Neural cell (in vitro differentiated cells): Measurements from ENCODE around the gene UMAD1. TPM values are rescaled to one million over a fixed set of nuclear protein-coding genes. Genes with fewer than 3 reads are reported as not detected.

Experiments
- H2AFZ ChIP-seq: fragments of 200-600, 300-800 bp; sonication (generic), shearing (Covaris generic); 2 replicates; pipeline ENCODE4 v1.6.0; 2014; ENCODE audit warnings: low read depth, mild to moderate bottlenecking, antibody characterized with exemption, low read length, moderate library complexity
- H3F3A ChIP-seq: fragments of 200-600 bp; shearing (Covaris generic); 2 replicates; pipeline ENCODE4 v1.6.1; 2016; ENCODE audit warnings: mild to moderate bottlenecking, moderate library complexity, mixed read lengths, antibody characterized with exemption, low read length; ENCODE audit not compliant: insufficient read depth, poor library complexity, severe bottlenecking
- H3K27ac ChIP-seq: fragments of 200-600, 300-800 bp; sonication (generic), shearing (Covaris generic); 2 replicates; pipeline ENCODE4 v1.5.1; 2014; ENCODE audit warnings: mild to moderate bottlenecking, low read length, moderate library complexity
- H3K27me3 ChIP-seq: fragments of 300-800, 200-600 bp; sonication (generic), shearing (Covaris generic); 2 replicates; pipeline ENCODE4 v1.6.0; 2014; ENCODE audit warnings: mild to moderate bottlenecking, low read depth, low read length, moderate library complexity; ENCODE audit not compliant: insufficient read depth
- H3K36me3 ChIP-seq: fragments of 300-800, 200-600 bp; sonication (generic), shearing (Covaris generic); 2 replicates; pipeline ENCODE4 v1.5.1; 2014; ENCODE audit warnings: mild to moderate bottlenecking, antibody characterized with exemption, low read length, moderate library complexity; ENCODE audit not compliant: insufficient read depth
- H3K4me2 ChIP-seq: fragments of 300-800, 200-600 bp; sonication (generic), shearing (Covaris generic); 2 replicates; pipeline ENCODE4 v1.6.0; 2014; ENCODE audit warnings: mild to moderate bottlenecking, low read length
- H3K4me3 ChIP-seq: fragments of 300-800, 200-600 bp; sonication (generic), shearing (Covaris generic); 2 replicates; pipeline ENCODE4 v1.5.1; 2014; ENCODE audit warnings: mild to moderate bottlenecking, low read length, moderate library complexity
- H3K79me2 ChIP-seq: fragments of 200-600 bp; shearing (Covaris generic); replicated peaks from 2 replicates; pipeline ENCODE4 v1.6.0; 2014; ENCODE audit warnings: mild to moderate bottlenecking, low read length, moderate library complexity; ENCODE audit not compliant: insufficient read depth
- H3K9ac ChIP-seq: fragments of 300-800, 200-600 bp; sonication (generic), shearing (Covaris generic); 2 replicates; pipeline ENCODE4 v1.6.1; 2016; ENCODE audit warnings: mild to moderate bottlenecking, low read length, mixed read lengths
- H3K9me2 ChIP-seq: fragments of 200-600 bp; shearing (Covaris generic); 2 replicates; pipeline ENCODE4 v1.6.1; 2016; ENCODE audit warnings: mild to moderate bottlenecking, low read length, mixed read lengths; ENCODE audit not compliant: insufficient read depth
- H3K9me3 ChIP-seq: fragments of 200-600, 300-800 bp; sonication (generic), shearing (Covaris generic); 2 replicates; pipeline ENCODE4 v1.6.1; 2016; ENCODE audit warnings: mild to moderate bottlenecking, mixed run types, low read length, moderate library complexity, mixed read lengths
- H4K20me1 ChIP-seq: fragments of 200-600 bp; shearing (Covaris generic); 2 replicates; pipeline ENCODE4 v1.6.1; 2016; ENCODE audit warnings: mild to moderate bottlenecking, mixed run types; ENCODE audit not compliant: insufficient read depth
- EP300 ChIP-seq: fragments of 450-650 bp; conservative IDR thresholded peaks from 2 replicates; pipeline ENCODE4 v1.6.1; 2014; ENCODE audit warnings: antibody characterized with exemption, mild to moderate bottlenecking, moderate library complexity; ENCODE audit not compliant: poor library complexity, severe bottlenecking
- EZH2 ChIP-seq: fragments of 200-600, 300-800 bp; shearing (Covaris generic), sonication (generic); IDR thresholded peaks from 2 replicates; pipeline ENCODE4 v1.6.1; 2014; ENCODE audit warnings: antibody characterized with exemption, low read length, borderline replicate concordance, mild to moderate bottlenecking; ENCODE audit not compliant: insufficient read depth, poor library complexity, severe bottlenecking
- MXI1 ChIP-seq: fragments of 450-650 bp; conservative IDR thresholded peaks from 2 replicates; pipeline ENCODE4 v1.6.1; 2014; ENCODE audit warnings: antibody characterized with exemption, mild to moderate bottlenecking; ENCODE audit not compliant: poor library complexity, severe bottlenecking
- POLR2AphosphoS5 ChIP-seq: IDR thresholded peaks from 2 replicates; pipeline ENCODE4 v1.6.1; 2012
- RAD21 ChIP-seq: fragments of 450-650 bp; conservative IDR thresholded peaks from 2 replicates; pipeline ENCODE4 v1.6.1; 2014; ENCODE audit warnings: antibody characterized with exemption, mild to moderate bottlenecking, moderate library complexity
- SMC3 ChIP-seq: fragments of 450-650 bp; conservative IDR thresholded peaks from 2 replicates; pipeline ENCODE4 v1.6.1; 2014; ENCODE audit warnings: antibody characterized with exemption, mild to moderate bottlenecking, moderate library complexity; ENCODE audit not compliant: poor library complexity
- TAF1 ChIP-seq: IDR thresholded peaks from 2 replicates; pipeline ENCODE4 v1.6.1; 2012; ENCODE audit warnings: low read depth
- polyA plus RNA-seq: library from polyadenylated mRNA; depleted of rRNA; stranded (reverse); fragments of >200 nt; gene quantifications from 2 replicates; pipeline ENCODE4 v1.2.3, GENCODE V29; 2014
- TF ChIP-seq, protein P1 (sequence below): fragments of 450-650 bp; IDR thresholded peaks from 2 replicates; pipeline ENCODE4 v1.5.1; 2014; ENCODE audit warnings: antibody characterized with exemption, mild to moderate bottlenecking, moderate library complexity; ENCODE audit not compliant: poor library complexity, severe bottlenecking
- TF ChIP-seq, protein P2 (sequence below): IDR thresholded peaks from 2 replicates; pipeline ENCODE4 v1.6.1; 2012; ENCODE audit warnings: borderline replicate concordance

The UMAD1 gene
- polyA plus RNA-seq, 1 donor from 2014 or later: 14.7 TPM

DNA sequence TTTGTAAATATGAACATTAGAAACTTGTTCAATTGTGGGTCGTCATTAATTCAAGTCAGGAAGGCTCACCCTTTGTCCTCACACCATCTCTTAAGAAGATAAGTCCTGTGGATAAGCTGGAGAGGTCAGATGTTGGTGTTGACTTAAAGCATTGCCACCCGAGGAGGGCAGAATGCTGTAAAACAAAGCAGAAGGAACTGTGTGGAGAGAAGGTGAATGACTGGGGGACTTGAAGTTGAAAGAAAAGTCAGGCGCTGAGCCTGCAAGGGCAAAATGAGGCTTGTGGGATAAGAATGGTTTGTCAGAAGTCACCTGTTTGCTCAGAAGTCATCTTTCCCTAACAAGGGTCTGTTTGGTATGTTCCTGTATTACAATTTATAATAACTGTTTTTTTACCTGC, 68.7 kb downstream of the UMAD1 start:
- Histone ChIP-seq H2AFZ (no peak overlapping the region), H3K27ac (no peak overlapping the region), H3K9me2 (no peaks in the 10 kb centered on the region), H3K9ac (no peak overlapping the region), H3K4me3 (no peak overlapping the region), H3K79me2 (no peaks in the 10 kb centered on the region), H3F3A (no peaks in the 10 kb centered on the region), H3K9me3 (no peaks in the 10 kb centered on the region), H3K36me3 (no peaks in the 10 kb centered on the region), H4K20me1 (no peaks in the 10 kb centered on the region), H3K4me2 (no peak overlapping the region), H3K27me3 (no peaks in the 10 kb centered on the region)
- TF ChIP-seq TAF1: no peak
- TF ChIP-seq EZH2: no peak
- TF ChIP-seq, protein P1, sequence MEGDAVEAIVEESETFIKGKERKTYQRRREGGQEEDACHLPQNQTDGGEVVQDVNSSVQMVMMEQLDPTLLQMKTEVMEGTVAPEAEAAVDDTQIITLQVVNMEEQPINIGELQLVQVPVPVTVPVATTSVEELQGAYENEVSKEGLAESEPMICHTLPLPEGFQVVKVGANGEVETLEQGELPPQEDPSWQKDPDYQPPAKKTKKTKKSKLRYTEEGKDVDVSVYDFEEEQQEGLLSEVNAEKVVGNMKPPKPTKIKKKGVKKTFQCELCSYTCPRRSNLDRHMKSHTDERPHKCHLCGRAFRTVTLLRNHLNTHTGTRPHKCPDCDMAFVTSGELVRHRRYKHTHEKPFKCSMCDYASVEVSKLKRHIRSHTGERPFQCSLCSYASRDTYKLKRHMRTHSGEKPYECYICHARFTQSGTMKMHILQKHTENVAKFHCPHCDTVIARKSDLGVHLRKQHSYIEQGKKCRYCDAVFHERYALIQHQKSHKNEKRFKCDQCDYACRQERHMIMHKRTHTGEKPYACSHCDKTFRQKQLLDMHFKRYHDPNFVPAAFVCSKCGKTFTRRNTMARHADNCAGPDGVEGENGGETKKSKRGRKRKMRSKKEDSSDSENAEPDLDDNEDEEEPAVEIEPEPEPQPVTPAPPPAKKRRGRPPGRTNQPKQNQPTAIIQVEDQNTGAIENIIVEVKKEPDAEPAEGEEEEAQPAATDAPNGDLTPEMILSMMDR: no peak
- TF ChIP-seq MXI1: no peak

DNA sequence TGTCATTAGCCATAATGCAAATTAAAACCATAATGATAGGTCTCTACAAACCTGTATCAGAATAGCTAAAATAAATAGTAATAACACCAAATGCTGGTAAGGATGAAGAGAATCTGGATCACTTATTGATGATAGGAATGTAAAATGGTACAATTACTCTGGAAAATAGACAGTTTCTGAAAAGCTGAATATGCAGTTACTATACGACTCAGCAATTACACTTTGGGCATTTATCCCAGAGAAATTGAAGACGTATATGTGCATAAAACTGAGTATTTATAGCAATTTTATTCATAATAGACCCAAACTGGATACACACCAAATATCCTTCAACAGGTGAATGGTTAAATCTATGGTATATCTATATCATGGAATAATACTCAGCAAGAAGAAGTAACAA, 69.9 kb downstream of the UMAD1 start:
- H3K9me2 ChIP-seq: no peaks in the 10 kb centered on the region
- H3K4me2 ChIP-seq: no peak overlapping the region
- no peaks in the 10 kb centered on the region for H3K27me3 ChIP-seq
- no peaks in the 10 kb centered on the region for H3K79me2 ChIP-seq
- H3K36me3 ChIP-seq: no peaks in the 10 kb centered on the region
- no peak overlapping the region for H2AFZ ChIP-seq
- H3K4me3 ChIP-seq: no peak overlapping the region
- TF ChIP-seq TAF1 (no peak), RAD21 (no peak), EZH2 (no peak), SMC3 (no peak), POLR2AphosphoS5 (no peak), MXI1 (no peak), EP300 (no peak)
- TF ChIP-seq, protein P2, sequence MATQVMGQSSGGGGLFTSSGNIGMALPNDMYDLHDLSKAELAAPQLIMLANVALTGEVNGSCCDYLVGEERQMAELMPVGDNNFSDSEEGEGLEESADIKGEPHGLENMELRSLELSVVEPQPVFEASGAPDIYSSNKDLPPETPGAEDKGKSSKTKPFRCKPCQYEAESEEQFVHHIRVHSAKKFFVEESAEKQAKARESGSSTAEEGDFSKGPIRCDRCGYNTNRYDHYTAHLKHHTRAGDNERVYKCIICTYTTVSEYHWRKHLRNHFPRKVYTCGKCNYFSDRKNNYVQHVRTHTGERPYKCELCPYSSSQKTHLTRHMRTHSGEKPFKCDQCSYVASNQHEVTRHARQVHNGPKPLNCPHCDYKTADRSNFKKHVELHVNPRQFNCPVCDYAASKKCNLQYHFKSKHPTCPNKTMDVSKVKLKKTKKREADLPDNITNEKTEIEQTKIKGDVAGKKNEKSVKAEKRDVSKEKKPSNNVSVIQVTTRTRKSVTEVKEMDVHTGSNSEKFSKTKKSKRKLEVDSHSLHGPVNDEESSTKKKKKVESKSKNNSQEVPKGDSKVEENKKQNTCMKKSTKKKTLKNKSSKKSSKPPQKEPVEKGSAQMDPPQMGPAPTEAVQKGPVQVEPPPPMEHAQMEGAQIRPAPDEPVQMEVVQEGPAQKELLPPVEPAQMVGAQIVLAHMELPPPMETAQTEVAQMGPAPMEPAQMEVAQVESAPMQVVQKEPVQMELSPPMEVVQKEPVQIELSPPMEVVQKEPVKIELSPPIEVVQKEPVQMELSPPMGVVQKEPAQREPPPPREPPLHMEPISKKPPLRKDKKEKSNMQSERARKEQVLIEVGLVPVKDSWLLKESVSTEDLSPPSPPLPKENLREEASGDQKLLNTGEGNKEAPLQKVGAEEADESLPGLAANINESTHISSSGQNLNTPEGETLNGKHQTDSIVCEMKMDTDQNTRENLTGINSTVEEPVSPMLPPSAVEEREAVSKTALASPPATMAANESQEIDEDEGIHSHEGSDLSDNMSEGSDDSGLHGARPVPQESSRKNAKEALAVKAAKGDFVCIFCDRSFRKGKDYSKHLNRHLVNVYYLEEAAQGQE: no peak
- TF ChIP-seq, protein P1: no peak
- no peaks in the 10 kb centered on the region for H4K20me1 ChIP-seq
- H3K27ac ChIP-seq: no peak overlapping the region
- H3F3A ChIP-seq: no peaks in the 10 kb centered on the region
- H3K9ac ChIP-seq: no peak overlapping the region
- H3K9me3 ChIP-seq: no peaks in the 10 kb centered on the region
